Choroid plexus epithelial cell (primary cell): Measurements from ENCODE around the gene STMP1.
A peak's percentile ranks its signal among the peaks of the same experiment; 100 is the strongest.

Experiments
- DNase-seq: peaks from one replicate; pipeline ENCODE4 v3.0.0-alpha.2; 2010; ENCODE audit warnings: low read depth
- H3K4me3 ChIP-seq: 2 replicates; pipeline ENCODE4 v1.5.1; 2011; ENCODE audit warnings: low read depth, mild to moderate bottlenecking, control low read depth, low read length, moderate library complexity
- TF ChIP-seq, protein P1 (sequence below): conservative IDR thresholded peaks from 2 replicates; pipeline ENCODE4 v1.5.1; 2011; ENCODE audit warnings: low read depth, mild to moderate bottlenecking, control low read depth, inconsistent platforms, low read length, moderate library complexity

STMP1 gene

DNA sequence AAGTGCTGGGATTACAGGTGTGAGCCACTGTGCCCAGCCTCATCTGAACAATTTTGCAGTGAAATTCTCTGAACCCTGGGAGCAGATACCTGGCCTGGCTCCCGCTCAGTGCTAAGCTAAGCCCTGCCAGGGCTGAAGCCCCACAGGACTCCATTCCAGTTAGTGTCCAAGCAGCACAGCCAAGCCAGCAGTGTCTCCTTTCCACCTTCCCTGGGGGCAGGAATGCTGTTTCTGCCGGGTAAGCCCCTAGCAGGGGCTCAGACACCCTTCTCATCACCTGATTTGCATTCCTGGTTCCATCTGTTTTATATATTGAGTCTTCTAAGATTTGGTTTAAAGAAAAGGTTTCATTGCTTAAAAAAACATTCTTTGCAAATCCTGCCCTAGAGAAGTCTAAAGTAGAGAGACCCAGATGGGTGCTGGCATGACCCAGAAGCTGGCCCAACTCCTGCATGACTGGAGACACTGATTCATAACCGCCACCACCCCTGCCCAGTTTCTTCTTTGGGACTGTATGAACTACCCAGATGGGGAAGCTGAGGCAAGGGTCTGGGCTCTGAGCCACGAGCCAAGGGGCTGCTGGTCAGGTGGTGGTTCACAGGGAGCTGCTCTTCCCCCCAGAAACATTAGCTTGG is 51.6 kb downstream of the STMP1 start:
- TF ChIP-seq, protein P1, sequence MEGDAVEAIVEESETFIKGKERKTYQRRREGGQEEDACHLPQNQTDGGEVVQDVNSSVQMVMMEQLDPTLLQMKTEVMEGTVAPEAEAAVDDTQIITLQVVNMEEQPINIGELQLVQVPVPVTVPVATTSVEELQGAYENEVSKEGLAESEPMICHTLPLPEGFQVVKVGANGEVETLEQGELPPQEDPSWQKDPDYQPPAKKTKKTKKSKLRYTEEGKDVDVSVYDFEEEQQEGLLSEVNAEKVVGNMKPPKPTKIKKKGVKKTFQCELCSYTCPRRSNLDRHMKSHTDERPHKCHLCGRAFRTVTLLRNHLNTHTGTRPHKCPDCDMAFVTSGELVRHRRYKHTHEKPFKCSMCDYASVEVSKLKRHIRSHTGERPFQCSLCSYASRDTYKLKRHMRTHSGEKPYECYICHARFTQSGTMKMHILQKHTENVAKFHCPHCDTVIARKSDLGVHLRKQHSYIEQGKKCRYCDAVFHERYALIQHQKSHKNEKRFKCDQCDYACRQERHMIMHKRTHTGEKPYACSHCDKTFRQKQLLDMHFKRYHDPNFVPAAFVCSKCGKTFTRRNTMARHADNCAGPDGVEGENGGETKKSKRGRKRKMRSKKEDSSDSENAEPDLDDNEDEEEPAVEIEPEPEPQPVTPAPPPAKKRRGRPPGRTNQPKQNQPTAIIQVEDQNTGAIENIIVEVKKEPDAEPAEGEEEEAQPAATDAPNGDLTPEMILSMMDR = no peak
- no peak overlapping the region for H3K4me3 ChIP-seq
- no peak for DNase-seq

DNA sequence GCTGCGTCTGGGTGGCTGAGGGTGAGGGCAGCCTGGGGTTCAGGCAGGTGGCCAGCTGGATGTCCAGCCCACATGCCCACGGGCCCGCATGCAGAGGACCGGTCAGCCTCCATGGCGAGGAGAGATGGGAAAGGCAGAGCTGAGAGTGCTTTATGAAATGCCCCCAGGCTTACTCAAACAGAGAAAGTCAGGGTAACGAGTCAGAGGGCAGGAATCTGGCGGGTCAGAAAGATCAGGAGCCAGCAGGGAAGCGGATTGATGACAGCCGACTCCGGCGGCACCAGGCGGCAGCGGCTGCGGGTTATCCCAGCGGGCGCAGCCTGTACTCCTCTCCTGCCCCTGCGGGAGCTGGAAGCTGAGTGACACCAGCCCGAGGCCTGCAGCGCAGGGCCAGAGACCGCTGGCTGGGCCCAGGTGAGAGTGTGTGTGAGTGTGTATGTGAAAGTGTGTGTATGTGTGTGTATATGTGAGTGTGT is 52.3 kb downstream of the STMP1 start:
- no peak overlapping the region for H3K4me3 ChIP-seq
- TF ChIP-seq, protein P1 = no peak
- peak; percentile 81 for DNase-seq

DNA sequence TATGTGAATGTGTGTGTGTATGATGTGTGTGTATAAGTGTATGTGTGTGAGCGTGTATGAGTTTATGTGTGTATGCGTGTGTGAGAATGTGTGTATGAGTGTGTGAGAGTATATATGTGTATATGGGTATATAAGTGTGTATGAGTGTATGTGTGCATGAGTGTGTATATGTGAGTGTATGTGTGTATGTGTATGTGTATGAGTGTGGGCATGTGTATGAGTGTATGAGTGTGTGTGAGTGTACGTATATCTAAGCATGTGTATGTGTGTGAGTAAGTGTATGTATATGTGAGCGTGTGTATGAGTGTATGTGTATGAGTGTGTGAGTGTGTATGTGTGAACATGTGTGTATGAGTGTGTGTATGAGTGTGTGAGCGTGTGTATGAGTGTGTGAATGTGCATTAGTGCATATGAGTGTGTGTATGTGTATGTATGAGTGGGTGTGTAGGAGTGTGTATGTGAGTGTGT is 52.8 kb downstream of the STMP1 start:
- TF ChIP-seq, protein P1 = no peak
- H3K4me3 ChIP-seq = no peak overlapping the region
- no peak for DNase-seq

DNA sequence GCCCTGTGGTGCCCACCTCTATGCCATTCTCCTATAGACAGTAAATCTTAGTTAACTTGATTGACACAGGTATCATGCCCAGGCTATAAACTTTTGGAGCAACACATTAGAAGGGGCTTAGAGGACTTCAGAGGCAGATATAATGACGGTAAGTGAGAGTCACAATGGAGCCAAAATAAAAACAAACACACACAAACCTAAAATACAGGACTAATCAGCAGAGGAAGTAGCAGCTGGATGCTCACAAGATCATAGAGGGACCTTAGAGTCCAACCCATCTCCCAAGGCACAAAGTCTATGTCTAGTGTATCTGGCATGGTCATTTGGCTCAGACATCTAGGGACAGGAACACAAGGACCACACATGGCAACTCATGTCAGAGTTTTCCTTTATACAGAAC is 53.4 kb downstream of the STMP1 start:
- TF ChIP-seq, protein P1 = no peak
- no peak for DNase-seq
- no peak overlapping the region for H3K4me3 ChIP-seq

DNA sequence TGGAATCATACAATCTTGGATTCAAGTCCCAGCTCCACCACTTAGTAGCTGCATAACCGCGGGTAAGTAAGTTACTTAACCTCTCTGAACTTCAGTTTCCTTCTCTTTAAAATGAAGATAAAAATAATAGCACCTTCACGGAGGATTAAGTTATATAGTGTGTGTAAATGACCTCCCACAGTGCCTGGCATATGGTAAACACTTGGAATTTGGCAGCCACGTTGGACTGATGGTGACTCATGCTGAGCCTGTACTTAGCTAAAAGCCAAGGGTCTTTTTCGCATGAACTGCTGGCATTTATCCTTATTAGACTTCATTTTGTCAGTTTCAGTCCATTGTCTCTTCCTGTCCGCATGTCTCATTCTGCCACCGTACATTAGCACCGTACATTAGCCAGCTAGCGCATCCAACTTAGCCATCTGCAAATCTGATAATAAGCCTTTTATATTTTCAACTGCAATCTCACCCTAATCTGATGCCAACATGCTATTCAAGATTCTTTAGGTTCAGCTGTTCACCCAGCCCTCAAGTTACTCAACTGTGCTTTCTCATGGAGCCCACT is 54.4 kb downstream of the STMP1 start:
- H3K4me3 ChIP-seq = no peak overlapping the region
- TF ChIP-seq, protein P1 = no peak
- DNase-seq = peak; percentile 84

DNA sequence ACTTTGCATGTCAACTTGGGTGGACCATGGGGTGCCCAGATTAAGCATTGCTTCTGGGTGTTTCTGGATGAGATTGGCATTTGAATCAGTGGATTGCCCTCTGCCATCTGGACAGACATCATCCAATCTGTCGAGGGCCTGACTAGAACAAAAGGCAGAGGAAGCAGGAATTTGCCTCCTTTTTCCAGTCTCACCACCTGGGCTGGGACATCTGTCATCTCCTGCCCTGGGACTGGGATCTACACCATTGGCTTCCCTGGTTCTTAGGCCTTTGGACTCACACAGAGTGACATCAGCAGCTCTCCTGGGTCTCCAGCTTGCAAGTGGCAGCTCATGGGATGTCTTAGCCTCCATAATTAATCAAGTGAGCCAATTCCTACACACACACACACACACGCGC is 55.4 kb downstream of the STMP1 start:
- H3K4me3 ChIP-seq = no peak overlapping the region
- DNase-seq = no peak
- TF ChIP-seq, protein P1 = no peak

DNA sequence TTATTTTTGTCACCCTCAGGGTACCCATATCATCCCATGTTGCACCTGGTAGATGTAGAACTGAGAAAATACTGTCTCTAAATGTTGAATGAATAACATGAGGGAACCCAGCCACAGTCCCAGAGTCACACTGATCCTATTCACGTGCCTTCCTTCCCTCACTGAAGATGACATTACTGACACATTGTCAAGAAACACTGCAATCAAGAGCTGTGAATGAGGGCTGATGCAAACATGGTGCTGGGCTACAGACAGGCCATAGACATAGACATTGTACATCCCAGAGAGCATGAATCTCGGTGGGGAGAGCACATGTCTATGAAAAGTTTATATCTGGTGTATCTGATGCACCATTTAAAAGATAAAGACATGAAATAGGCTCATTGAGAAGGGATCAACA is 55.9 kb downstream of the STMP1 start:
- DNase-seq = no peak
- no peak overlapping the region for H3K4me3 ChIP-seq
- TF ChIP-seq, protein P1 = no peak
